GM18867 (cell line): ENCODE measurements around the gene WDR45B.
"Not testable (repeated sequence)": the region's sequence is repeated elsewhere in the genome, so short reads cannot be mapped to it uniquely, and the experiment has no call there.

ENCODE experiments used
- ATAC-seq: cut with Tn5 transposase; IDR thresholded peaks from one replicate; pipeline ENCODE4 v1.9.1; 2021; ENCODE audit warnings: mild to moderate bottlenecking, moderate library complexity; ENCODE audit not compliant: unreplicated experiment

Gene WDR45B

GRCh38 chr17:82658796-82659452, 10.7 kb upstream of the WDR45B start:
- no peak for ATAC-seq

DNA sequence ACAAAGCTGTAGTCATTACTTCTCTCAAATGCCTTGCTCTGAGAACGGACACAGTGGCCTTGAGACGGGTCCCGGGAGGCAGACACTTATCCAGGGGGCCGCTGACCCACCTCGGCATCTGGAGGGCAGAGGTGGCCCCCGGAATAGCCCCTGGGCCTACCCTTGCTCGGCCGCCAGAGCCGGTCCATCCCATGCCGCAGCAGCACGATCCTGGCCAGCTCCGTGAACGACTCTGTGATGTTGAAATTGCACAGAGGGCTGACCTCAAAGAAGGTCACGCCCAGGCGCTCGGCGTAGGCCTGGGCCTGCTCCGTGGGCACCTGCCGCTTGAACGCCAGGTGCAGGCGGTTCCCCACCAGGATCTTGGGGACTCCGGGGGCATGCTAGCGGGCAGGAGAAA, 10.1 kb upstream of the WDR45B start:
- ATAC-seq: no peak

DNA sequence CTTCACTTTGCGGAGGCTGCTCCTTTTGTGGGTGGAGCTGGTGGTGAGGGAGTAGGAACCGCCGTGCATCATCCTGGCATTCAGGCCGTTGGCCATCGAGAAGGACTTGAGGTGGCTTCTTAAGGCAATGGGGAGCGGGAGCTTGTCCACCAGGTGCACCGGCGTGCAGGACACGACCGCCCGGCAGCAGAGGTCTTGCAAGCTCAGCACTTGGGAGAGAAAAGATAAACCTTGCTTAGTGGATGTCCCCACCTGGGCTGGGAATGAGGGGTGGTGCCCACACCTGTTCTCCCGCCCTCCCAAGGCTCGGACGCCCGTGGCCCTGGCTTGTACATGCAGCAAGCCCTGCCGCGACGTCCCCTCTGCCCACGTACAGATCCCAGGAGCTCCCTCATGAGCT, 9.7 kb upstream of the WDR45B start:
- no peak for ATAC-seq

- ATAC-seq: no peak
These were observed 8.0 kb upstream of the WDR45B start for GRCh38 chr17:82656266-82656665.

GRCh38 chr17:82655523-82655922, 7.3 kb upstream of the WDR45B start:
- ATAC-seq: no peak

DNA sequence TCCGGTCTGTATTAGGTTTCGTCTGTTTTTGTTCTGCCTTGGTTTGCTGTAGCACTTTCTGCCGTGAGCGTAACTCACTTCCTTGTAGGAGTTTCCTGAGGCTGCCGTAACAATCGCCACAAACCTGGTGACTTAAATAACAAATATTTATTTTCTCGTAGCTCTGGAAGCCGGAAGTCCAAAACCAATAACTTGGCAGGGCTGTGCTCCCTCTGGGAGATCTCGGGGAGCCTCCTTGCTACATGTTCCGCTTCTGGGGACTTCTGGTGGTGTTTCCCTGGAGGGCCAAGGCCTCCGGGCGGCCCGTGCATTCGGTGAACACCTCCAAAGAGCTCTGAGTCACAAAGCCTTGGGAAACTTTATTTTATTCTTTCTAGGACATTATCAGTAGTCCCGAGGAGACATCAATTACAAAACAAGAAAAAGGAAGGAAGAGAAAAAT, 6.8 kb upstream of the WDR45B start:
- no peak for ATAC-seq

DNA sequence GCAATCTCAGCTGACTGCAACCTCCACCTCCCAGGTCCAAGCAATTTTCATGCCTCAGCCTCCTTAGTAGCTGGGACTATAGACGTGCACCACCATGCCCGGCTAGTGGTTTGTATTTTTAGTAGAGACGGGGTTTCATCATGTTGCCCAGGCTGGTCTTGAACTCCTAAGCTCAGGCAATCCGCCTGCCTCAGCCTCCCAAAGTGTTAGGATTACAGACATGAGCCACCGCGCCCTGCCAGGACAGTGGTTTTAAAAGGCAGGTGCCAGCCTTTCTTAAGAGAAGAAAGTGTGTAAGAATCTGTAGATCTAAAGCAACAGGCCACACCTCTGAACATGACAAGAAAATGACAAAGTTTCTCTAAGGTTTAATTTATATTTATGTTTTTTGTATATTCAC, 6.4 kb upstream of the WDR45B start:
- not testable (repeated sequence) for ATAC-seq

DNA sequence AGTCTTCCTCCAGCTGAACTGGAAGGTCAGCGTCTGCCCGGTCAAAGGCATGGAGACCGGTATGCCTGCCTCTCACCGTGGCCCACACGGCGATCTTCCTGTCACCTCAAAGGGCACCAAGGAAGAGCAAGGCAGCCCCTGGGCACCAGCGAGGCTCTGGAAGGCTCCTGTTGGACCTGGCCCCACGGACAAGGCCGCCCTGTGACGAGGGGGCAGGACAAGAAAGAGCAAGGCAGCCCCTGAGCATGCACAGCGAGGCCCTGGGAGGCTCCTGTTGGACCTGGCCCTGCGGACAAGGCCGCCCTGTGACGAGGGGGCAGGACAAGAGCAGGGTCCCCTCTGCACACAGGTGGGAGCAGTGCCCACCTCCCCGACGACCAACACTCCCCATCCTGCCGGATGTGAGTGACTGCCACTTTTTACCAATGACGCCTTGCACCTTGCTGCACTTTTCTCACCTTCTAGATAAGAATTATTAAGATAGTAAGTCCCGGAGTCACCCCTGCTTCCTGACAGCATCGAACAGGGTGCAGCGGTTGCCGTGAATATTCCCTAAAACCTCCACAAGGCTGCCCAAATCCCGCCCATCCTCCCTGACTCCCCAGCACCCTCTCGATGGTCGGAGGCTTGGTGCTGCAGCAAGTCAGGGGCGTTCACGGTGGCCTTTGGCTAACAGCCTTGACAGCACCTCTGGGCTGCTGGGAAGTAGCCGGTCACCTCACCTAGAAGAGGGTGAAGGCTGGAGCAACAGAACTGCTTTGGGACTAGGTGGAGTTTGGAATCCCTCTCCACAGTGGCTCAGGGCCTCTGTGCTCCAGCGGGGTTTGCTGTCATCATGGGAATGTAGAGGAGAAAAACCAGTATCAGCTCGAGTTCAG, 5.6 kb upstream of the WDR45B start:
- ATAC-seq: no peak

DNA sequence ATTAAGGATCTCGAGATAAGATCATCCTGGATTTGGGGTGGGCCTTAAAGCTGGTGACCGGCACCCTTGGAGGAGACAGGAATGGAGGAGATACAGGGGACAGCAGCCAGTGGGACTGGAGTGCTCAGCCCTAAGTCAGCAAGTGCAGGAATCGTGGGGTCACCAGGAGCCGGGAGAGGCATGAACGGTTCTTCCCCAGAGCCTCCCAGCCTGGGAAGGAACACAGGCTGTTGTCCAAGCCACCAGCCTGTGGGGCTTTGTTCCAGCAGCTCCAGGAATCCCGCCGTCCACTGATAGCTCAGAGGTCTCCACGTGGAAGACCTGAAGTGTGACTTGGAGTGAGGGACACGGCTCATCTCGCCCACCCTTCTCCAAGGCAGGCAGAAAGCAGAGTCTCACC, 2.5 kb upstream of the WDR45B start:
- ATAC-seq: no peak

DNA sequence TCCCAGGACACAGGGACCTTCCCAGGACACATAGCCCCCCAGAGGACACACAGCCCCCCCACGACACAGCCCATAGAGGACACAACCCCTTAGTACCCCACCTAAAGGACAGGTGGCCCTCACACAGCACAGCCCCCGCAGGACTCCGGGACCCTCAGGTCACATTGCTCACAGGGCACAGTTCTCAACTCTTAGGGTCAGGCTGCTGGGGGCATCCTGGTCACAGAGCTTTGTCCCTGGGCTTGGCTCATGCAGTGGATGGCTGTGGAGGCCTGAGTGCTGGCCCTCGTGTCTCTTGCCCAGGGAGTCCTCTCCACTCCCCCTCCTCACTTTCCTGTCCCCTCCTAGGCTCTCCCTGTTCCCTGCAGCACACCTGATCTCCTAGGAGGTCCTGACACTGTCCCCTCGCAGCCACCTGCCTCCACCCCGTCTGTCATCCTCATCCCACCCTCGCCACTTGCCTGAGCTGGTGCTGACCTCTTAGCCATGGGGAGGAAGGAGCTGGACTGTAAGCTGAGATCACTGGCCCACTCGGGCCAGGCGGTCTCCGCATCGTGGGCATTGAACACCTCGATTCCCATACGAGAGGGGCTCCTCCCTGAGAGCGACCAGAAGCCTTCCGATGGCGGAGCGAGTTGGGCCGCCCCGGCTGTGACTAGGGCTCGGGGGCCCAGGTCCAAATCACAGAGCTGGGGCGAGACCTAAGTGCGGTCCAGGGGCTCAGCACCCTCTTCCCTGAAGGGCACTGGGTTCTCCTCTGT, 1.4 kb upstream of the WDR45B start:
- no peak for ATAC-seq

DNA sequence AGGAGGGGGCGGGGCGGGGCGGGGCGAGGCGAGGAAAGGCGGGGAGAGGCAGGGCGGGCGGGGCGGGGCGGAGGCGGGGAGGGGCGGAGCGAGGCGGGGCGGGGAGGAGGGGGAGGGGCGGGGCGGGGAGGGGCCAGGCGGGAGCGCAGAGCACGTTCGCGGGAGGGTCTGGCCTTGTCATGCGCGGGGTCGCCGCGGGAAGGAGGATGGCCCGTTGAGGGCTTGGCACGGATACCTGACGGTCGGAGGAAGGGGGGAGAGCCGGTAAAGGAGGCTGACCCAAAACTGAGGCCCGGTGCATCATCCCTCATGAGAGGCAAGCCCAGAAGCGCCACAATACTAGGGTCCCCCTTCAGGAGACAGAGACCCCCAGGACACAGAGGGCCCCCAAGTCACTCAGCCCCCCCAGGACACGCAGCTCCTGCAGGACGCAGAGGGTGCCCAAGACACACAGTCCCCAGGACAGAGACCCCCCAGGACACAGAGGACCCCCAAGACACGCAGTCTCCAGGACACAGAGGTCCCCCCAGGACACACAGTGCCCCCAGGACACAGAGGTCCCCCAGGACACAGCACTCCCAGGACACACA, 593 bp upstream of the WDR45B start:
- ATAC-seq: no peak

DNA sequence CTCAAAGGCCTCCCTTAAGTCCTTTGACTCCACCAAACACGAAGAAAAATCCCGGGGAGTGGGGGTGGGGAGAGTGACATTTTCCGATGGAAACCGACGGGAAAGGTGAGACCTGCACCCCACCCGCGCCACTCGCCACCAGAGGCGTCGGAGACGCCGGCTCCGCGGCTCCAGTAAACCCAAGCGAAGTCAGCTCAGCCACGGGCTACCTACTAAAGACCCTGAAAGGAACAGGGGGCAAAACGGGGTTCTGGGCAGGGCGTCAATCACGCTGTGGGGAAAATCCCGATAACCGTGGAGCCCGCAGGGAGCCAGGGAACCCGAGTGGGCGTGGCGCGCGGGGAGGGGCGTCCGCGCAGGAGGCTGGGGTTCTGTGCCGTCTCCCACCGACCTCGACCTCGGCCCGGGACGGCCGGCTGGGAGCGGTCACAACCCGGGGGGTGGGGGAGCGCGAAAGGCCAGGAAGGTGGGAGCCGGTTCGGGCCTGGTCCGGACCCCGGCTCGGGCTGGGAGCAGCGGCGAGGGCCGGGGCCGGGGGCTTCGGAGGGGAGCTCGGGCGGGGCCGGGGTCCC, 565 bp downstream of the WDR45B start:
- ATAC-seq: peak; percentile 14

DNA sequence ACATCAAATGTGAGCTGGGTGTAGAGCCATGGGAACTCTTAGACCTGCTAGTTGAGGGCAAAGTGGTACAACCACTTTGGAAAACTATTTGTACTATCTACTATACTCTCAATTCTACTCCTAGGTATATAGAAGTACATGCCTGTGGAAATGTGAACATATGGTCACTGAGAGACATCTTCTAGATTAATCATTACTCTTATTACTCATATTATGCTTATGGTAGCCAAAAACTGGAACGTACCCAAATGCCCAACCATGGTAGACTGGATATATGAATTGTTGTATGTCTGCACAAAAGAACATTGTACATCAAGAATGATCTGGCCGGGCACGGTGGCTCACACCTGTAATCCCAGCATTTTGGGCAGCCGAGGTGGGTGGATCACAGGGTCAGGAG, 2.7 kb downstream of the WDR45B start:
- ATAC-seq: no peak

- no peak for ATAC-seq
These were observed 4.1 kb downstream of the WDR45B start for GRCh38 chr17:82644148-82644547.

- ATAC-seq: no peak
These were observed 6.2 kb downstream of the WDR45B start for GRCh38 chr17:82642022-82642421.

DNA sequence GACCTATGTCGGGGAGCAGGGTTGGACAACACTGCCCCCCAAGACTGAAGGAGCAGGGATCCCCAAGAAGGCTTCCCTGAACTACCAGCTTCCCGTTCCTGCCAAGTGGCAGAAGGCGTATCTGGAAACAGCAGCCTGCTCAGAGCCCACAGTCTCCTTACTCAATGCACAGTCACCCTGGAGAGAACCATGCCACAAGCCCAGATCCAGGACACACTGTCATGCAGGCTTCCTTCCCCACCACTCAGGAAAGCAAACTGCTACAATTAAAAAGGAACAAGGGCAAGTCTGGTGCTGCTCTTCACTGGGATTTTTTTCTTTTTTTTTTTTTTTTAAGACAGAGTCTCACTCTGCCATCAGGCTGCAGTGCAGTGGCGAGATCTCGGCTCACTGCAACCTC, 8.2 kb downstream of the WDR45B start:
- ATAC-seq: no peak

DNA sequence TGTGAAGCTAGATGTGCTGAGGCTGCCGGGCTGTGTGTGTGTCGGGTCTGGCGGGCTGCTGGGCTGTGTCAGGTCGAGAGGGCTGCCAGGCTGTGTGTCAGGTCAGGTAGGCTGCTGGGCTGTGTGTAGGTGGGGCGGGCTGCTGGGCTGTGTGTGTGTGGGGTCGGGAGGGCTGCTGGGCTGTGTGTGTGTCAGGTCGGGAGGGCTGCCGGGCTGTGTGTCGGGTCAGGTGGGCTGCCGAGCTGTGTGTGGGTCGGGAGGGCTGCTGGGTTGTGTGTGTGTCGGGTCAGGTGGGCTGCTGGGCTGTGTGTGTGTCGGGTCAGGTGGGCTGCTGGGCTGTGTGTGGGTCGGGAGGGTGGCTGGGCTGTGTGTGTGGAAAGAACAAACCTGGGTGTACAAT, 8.6 kb downstream of the WDR45B start:
- no peak for ATAC-seq

DNA sequence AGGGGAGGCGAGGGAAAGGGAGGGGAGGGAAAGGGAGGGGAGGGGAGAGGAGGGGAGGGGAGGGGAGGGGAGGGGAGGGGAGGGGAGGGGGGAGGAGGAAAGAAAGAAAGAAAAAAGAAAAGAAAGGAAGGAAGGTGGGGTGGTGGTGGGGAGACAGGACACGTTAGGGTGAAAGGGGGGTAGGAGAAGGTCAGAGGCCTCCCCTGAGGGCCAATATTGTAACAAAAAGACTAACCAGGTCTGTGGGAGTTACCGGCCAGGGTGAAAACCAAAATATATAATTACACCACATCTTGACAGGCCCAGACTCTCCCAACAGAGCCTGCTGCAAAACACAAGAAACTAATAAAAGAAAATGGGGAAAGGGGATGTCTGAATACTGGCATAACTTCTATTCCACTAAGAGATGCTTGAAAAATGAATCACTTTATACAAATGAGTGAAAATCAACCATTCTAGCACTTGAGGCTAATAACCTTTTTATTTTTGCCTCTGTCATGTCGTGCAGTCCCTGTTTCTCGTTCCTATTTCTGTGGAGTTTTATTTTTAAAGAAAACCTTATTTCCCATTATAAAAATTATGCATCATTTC, 10.0 kb downstream of the WDR45B start:
- ATAC-seq: no peak

DNA sequence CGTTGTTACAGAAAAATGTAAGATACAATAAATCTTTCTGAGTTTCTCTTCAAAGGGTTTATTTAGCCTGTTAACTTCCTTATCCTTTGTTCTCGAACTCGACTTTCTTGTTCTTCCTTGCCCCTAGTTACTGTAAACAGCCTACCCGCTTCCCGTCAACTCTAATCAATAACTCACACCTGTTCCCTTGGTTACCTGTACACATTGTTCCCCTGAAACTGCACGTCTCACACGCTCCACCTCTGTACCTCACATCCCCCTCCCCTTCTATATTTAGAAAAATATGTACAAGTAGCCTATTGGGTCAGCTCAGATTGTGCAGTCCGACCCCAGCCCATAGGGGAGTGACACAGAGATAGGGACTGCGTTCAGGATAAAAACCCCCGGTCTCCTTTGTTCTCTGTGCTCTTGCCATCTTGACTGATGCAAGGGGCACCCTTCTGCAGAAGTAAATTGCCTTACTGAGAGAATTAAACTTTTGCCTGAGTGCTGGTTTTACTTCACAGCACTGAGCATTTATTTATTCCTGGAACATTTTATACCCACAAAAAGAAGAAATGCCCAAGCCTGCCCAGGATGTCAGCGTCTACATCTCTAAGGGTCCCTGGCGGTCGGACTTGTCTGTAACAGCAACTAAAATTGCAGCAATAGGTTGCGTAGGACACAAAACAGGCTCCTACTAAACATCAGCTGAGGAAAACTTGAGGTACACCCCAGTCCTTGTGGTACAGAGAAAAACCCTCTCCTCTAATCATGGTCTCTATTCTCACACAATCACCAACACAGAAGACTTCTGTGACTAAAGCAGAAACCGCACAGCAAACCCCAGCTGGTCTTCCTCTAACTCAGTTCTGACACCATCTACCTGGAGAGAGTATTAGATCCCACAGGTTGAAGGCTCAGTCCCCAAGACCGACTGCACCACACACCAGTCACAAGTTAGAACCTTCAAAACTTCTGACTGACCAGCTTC, 11.3 kb downstream of the WDR45B start:
- no peak for ATAC-seq
